Stomach (tissue), 4 donors: ENCODE data around the gene VIL1.

Experiments used
- CTCF ChIP-seq, 7 experiments: fragments of 450-650 bp in 4 of 7; fragments of 200-600 bp in 3 of 7; sonication (generic) in 3 of 7; IDR thresholded peaks; one replicate each; pipeline ENCODE4 v1.5.1; 2016 to 2019; ENCODE audit warnings: antibody characterized with exemption in 7 of 7, control low read depth in 2 of 7, mild to moderate bottlenecking in 1 of 7
- POLR2A ChIP-seq, 4 donors: fragments of 450-650 bp; IDR thresholded peaks; one replicate each; pipeline ENCODE4 v1.6.1; 2016; ENCODE audit warnings: antibody characterized with exemption in 4 of 4, control low read depth in 2 of 4, mild to moderate bottlenecking in 1 of 4, moderate library complexity in 1 of 4

- TF ChIP-seq CTCF (IDR thresholded peaks at IDR 0.05) (no peak), POLR2A (IDR thresholded peaks at IDR 0.05) (no peak)
Measured at GRCh38 chr2:218421027-218421426, 2.1 kb downstream of the VIL1 start.
